Liver (tissue), 9 donors: Measurements from ENCODE around the gene FTCD. TPM values are rescaled to one million over a fixed set of nuclear protein-coding genes. Genes with fewer than 3 reads are reported as not detected.
A peak's percentile ranks its signal among the peaks of the same experiment; 100 is the strongest.

ENCODE experiments used
- DNase-seq: peaks from one replicate; pipeline ENCODE4 v3.0.0-alpha.2; 2017; ENCODE audit warnings: low spot score
- H3K27ac ChIP-seq, 2 donors: one replicate each; pipeline ENCODE4 v1.7.0; 2013; ENCODE audit warnings: inconsistent platforms in 2 of 2, low read length in 2 of 2, control low read depth in 1 of 2, low read depth in 1 of 2, mild to moderate bottlenecking in 1 of 2
- H3K27me3 ChIP-seq, 4 donors: one replicate each; pipeline versions ENCODE4 v1.6.1 to v1.7.0; 2013; ENCODE audit warnings: low read length in 3 of 4, inconsistent platforms in 1 of 4, mild to moderate bottlenecking in 1 of 4, moderate library complexity in 1 of 4; ENCODE audit not compliant: control insufficient read depth in 4 of 4, insufficient read depth in 4 of 4
- H3K36me3 ChIP-seq, 4 donors: one replicate each; pipeline versions ENCODE4 v1.6.1 to v1.7.0; 2013; ENCODE audit warnings: low read length in 3 of 4, mild to moderate bottlenecking in 3 of 4, low read depth in 1 of 4, moderate library complexity in 1 of 4; ENCODE audit not compliant: control insufficient read depth in 4 of 4, insufficient read depth in 3 of 4
- H3K4me1 ChIP-seq, 4 donors: one replicate each; pipeline versions ENCODE4 v1.6.1 to v1.7.0; 2013; ENCODE audit warnings: low read length in 3 of 4, mild to moderate bottlenecking in 3 of 4, moderate library complexity in 1 of 4; ENCODE audit not compliant: control insufficient read depth in 4 of 4, insufficient read depth in 4 of 4
- H3K4me3 ChIP-seq, 3 donors: one replicate each; pipeline versions ENCODE4 v1.6.1 to v1.7.0; 2013; ENCODE audit warnings: low read length in 3 of 3, control low read depth in 1 of 3, low read depth in 1 of 3, mild to moderate bottlenecking in 1 of 3
- H3K9ac ChIP-seq, 2 donors: one replicate each; pipeline ENCODE4 v1.7.0; 2013; ENCODE audit warnings: low read length in 2 of 2, mild to moderate bottlenecking in 2 of 2, moderate library complexity in 2 of 2, control low read depth in 1 of 2, low read depth in 1 of 2
- H3K9me3 ChIP-seq, 4 donors: one replicate each; pipeline versions ENCODE4 v1.6.1 to v1.7.0; 2013; ENCODE audit warnings: low read length in 3 of 4; ENCODE audit not compliant: control insufficient read depth in 4 of 4
- CTCF ChIP-seq: fragments of 150-350 bp; IDR thresholded peaks from 2 replicates; pipeline ENCODE4 v1.5.1; 2017; ENCODE audit warnings: improper control_type of control experiment, low read depth, low read length; ENCODE audit not compliant: missing input control
- EGR1 ChIP-seq, 2 donors: IDR thresholded peaks; 2 replicates each; pipeline ENCODE4 v1.6.1; 2016 to 2018; ENCODE audit warnings: antibody characterized with exemption in 2 of 2, low read depth in 2 of 2
- FOXA1 ChIP-seq: IDR thresholded peaks from 2 replicates; pipeline ENCODE4 v1.6.1; 2016; ENCODE audit warnings: antibody characterized with exemption
- FOXA2 ChIP-seq: IDR thresholded peaks from 2 replicates; pipeline ENCODE4 v1.6.1; 2016; ENCODE audit warnings: antibody characterized with exemption
- GABPA ChIP-seq, 2 donors: IDR thresholded peaks in 1 of 2; conservative IDR thresholded peaks in 1 of 2; 2 replicates each; pipeline ENCODE4 v1.6.1; 2016; ENCODE audit warnings: antibody characterized with exemption in 2 of 2, mild to moderate bottlenecking in 1 of 2, moderate library complexity in 1 of 2
- HNF4A ChIP-seq, 2 donors: conservative IDR thresholded peaks; 2 replicates each; pipeline ENCODE4 v1.6.1; 2016; ENCODE audit warnings: antibody characterized with exemption in 2 of 2, mild to moderate bottlenecking in 2 of 2
- HNF4G ChIP-seq: IDR thresholded peaks from 2 replicates; pipeline ENCODE4 v1.6.1; 2016; ENCODE audit warnings: antibody characterized with exemption
- JUND ChIP-seq, 2 donors: IDR thresholded peaks; 2 replicates each; pipeline ENCODE4 v1.6.1; 2016; ENCODE audit warnings: antibody characterized with exemption in 2 of 2
- NR2F2 ChIP-seq: IDR thresholded peaks from 2 replicates; pipeline ENCODE4 v1.6.1; 2016; ENCODE audit warnings: antibody characterized with exemption
- RAD21 ChIP-seq, 2 donors: IDR thresholded peaks; 2 replicates each; pipeline ENCODE4 v1.6.1; 2016; ENCODE audit warnings: antibody characterized with exemption in 2 of 2, mild to moderate bottlenecking in 2 of 2
- RXRA ChIP-seq, 2 donors: IDR thresholded peaks; 2 replicates each; pipeline ENCODE4 v1.6.1; 2017 to 2018; ENCODE audit warnings: antibody characterized with exemption in 2 of 2, mild to moderate bottlenecking in 1 of 2
- SP1 ChIP-seq: IDR thresholded peaks from 2 replicates; pipeline ENCODE4 v1.6.1; 2018; ENCODE audit warnings: antibody characterized with exemption, mild to moderate bottlenecking
- TAF1 ChIP-seq: conservative IDR thresholded peaks from 2 replicates; pipeline ENCODE4 v1.6.1; 2016; ENCODE audit warnings: antibody characterized with exemption, mild to moderate bottlenecking
- YY1 ChIP-seq: IDR thresholded peaks from 2 replicates; pipeline ENCODE4 v1.6.1; 2016; ENCODE audit warnings: antibody characterized with exemption, mild to moderate bottlenecking
- WGBS: extraction: QIAGEN DNeasy Blood & Tissue Kit; methylation state at CpG from one replicate; pipeline ENCODE4 v1.1.7; 2013; 5-methylcytosine and 5-hydroxymethylcytosine counted together
- polyA plus RNA-seq, 2 donors: library from polyadenylated mRNA; stranded (reverse) in 1 of 2; unstranded in 1 of 2; fragments of 200-250 nt in 1 of 2; fragments of >200 nt in 1 of 2; fragmentation: Nextera tagmentation in 1 of 2; extraction: Ambion mirVana in 1 of 2; gene quantifications; one replicate each; pipeline versions ENCODE4 v1.2.1 to v1.2.3, GENCODE V29; 2013 to 2015
- total RNA-seq, 2 donors: library from RNA; depleted of rRNA; stranded (reverse); fragments of >200 nt; gene quantifications; one replicate each; pipeline ENCODE4 v1.2.3, GENCODE V29; 2014
- TF ChIP-seq, protein P1 (sequence below): IDR thresholded peaks from 2 replicates; pipeline ENCODE4 v1.6.1; 2016; ENCODE audit warnings: antibody characterized with exemption
- TF ChIP-seq, protein P2 (sequence below): IDR thresholded peaks from 2 replicates; pipeline ENCODE4 v1.6.1; 2016; ENCODE audit warnings: antibody characterized with exemption
- TF ChIP-seq, protein P3 (sequence below): IDR thresholded peaks from 2 replicates; pipeline ENCODE4 v1.6.1; 2016; ENCODE audit warnings: antibody characterized with exemption
- donor health status: healthy.
- donor health status: healthy.
- donor health status: healthy.
- donor health status: healthy.
- donor health status: healthy.

The FTCD gene
- total and polyA plus RNA-seq, 4 donors: 130 to 182 (median 173) TPM

- WGBS: 94% methylated on average over 69 of the region's 69 CpGs
- Histone ChIP-seq H3K27ac (no peak overlapping the region), H3K4me1 (peaks cover 0 to 9% (median 0%) of the 10 kb centered on the region in 4 donors), H3K36me3 (no peaks in the 10 kb centered on the region), H3K27me3 (no peaks in the 10 kb centered on the region), H3K9me3 (peaks cover 0 to 2% (median 0%) of the 10 kb centered on the region in 4 donors), H3K9ac (no peak overlapping the region), H3K4me3 (no peak overlapping the region)
- peak; percentile 29 for DNase-seq
- TF ChIP-seq HNF4G (no peak), RXRA (IDR thresholded peaks at IDR 0.05) (no peak), GABPA (IDR thresholded peaks at IDR 0.05 in 1 of 2, conservative IDR thresholded peaks at IDR 0.05 in 1 of 2) (no peak), FOXA2 (no peak), RAD21 (IDR thresholded peaks at IDR 0.05) (no peak), TAF1 (no peak), HNF4A (conservative IDR thresholded peaks at IDR 0.05) (no peak), JUND (IDR thresholded peaks at IDR 0.05) (no peak), NR2F2 (no peak), CTCF (no peak), EGR1 (IDR thresholded peaks at IDR 0.05; ENCODE audit: low read depth in 2 of 2) (no peak), YY1 (no peak), FOXA1 (no peak), SP1 (no peak)
- TF ChIP-seq, protein P1, sequence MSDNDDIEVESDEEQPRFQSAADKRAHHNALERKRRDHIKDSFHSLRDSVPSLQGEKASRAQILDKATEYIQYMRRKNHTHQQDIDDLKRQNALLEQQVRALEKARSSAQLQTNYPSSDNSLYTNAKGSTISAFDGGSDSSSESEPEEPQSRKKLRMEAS: no peak
- TF ChIP-seq, protein P2, sequence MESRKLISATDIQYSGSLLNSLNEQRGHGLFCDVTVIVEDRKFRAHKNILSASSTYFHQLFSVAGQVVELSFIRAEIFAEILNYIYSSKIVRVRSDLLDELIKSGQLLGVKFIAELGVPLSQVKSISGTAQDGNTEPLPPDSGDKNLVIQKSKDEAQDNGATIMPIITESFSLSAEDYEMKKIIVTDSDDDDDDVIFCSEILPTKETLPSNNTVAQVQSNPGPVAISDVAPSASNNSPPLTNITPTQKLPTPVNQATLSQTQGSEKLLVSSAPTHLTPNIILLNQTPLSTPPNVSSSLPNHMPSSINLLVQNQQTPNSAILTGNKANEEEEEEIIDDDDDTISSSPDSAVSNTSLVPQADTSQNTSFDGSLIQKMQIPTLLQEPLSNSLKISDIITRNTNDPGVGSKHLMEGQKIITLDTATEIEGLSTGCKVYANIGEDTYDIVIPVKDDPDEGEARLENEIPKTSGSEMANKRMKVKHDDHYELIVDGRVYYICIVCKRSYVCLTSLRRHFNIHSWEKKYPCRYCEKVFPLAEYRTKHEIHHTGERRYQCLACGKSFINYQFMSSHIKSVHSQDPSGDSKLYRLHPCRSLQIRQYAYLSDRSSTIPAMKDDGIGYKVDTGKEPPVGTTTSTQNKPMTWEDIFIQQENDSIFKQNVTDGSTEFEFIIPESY: no peak
- TF ChIP-seq, protein P3, sequence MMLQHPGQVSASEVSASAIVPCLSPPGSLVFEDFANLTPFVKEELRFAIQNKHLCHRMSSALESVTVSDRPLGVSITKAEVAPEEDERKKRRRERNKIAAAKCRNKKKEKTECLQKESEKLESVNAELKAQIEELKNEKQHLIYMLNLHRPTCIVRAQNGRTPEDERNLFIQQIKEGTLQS: no peak
Measured at GRCh38 chr21:46111857-46112724, 43.3 kb downstream of the FTCD start.

DNA sequence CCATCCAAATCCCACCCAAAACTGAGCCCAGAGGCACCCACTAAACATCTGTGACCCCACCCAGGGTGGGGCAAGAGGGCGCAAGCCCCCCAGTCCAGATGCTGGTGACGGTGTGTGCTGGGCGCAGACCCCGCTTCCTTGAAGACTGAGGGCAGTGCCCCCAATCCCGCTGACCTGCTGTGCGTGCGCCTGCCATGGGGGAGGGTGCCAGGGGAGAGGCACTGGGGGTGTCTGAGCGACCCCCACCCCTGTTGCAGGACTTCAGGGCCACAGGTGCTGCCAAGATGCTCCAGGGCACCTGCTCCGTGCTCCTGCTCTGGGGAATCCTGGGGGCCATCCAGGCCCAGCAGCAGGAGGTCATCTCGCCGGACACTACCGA is 44.2 kb downstream of the FTCD start:
- H3K27ac ChIP-seq: no peak overlapping the region
- H3K4me1 ChIP-seq: peaks cover 0 to 9% (median 0%) of the 10 kb centered on the region in 4 donors
- H3K9me3 ChIP-seq: peaks cover 0 to 2% (median 0%) of the 10 kb centered on the region in 4 donors
- WGBS: 89% methylated on average over 12 of the region's 12 CpGs
- TF ChIP-seq FOXA1 (no peak), RXRA (IDR thresholded peaks at IDR 0.05) (no peak), FOXA2 (no peak), SP1 (no peak), CTCF (no peak), GABPA (IDR thresholded peaks at IDR 0.05 in 1 of 2, conservative IDR thresholded peaks at IDR 0.05 in 1 of 2) (no peak)
- H3K9ac ChIP-seq: no peak overlapping the region
- DNase-seq: peak; percentile 27
- H3K27me3 ChIP-seq: no peaks in the 10 kb centered on the region
- no peak overlapping the region for H3K4me3 ChIP-seq
- no peaks in the 10 kb centered on the region for H3K36me3 ChIP-seq
